SHP77 (cell line): ENCODE results near the gene GRIN3A.

Experiments
- DNase-seq, 2 experiments: peaks; one replicate each; lab custom pipeline; 2025; lab: John Stamatoyannopoulos, UW

The GRIN3A gene

GRCh38 chr9:101705135-101705661 lies 33.2 kb downstream of the GRIN3A start:
- DNase-seq: peak; percentile 75 to 84

GRCh38 chr9:101702257-101702656 lies 36.2 kb downstream of the GRIN3A start:
- no peak for DNase-seq

GRCh38 chr9:101693546-101694336 lies 44.7 kb downstream of the GRIN3A start:
- no peak for DNase-seq

GRCh38 chr9:101691657-101692056 lies 46.8 kb downstream of the GRIN3A start:
- DNase-seq: no peak

GRCh38 chr9:101689039-101689438 lies 49.4 kb downstream of the GRIN3A start:
- DNase-seq: no peak

- DNase-seq: no peak
Measured at GRCh38 chr9:101684665-101685064, 53.8 kb downstream of the GRIN3A start.

GRCh38 chr9:101683236-101683635 lies 55.2 kb downstream of the GRIN3A start:
- no peak for DNase-seq

- no peak for DNase-seq
Measured at GRCh38 chr9:101677861-101678260, 60.6 kb downstream of the GRIN3A start.

GRCh38 chr9:101675341-101675740 lies 63.1 kb downstream of the GRIN3A start:
- no peak for DNase-seq

GRCh38 chr9:101674165-101674564 lies 64.3 kb downstream of the GRIN3A start:
- DNase-seq: no peak

GRCh38 chr9:101673642-101674041 lies 64.8 kb downstream of the GRIN3A start:
- DNase-seq: no peak

- DNase-seq: no peak
Measured at GRCh38 chr9:101671567-101671966, 66.9 kb downstream of the GRIN3A start.

GRCh38 chr9:101668421-101668820 lies 70.0 kb downstream of the GRIN3A start:
- DNase-seq: no peak

GRCh38 chr9:101664453-101664852 lies 74.0 kb downstream of the GRIN3A start:
- DNase-seq: no peak

- no peak for DNase-seq
Measured at GRCh38 chr9:101652601-101653175, 85.8 kb downstream of the GRIN3A start.

- DNase-seq: no peak
Measured at GRCh38 chr9:101650142-101650541, 88.3 kb downstream of the GRIN3A start.

GRCh38 chr9:101648493-101648892 lies 90.0 kb downstream of the GRIN3A start:
- no peak for DNase-seq

GRCh38 chr9:101639785-101640665 lies 98.4 kb downstream of the GRIN3A start:
- no peak for DNase-seq

GRCh38 chr9:101639311-101639710 lies 99.1 kb downstream of the GRIN3A start:
- DNase-seq: no peak

- DNase-seq: no peak
Measured at GRCh38 chr9:101636247-101636646, 102.2 kb downstream of the GRIN3A start.

GRCh38 chr9:101635473-101635872 lies 103.0 kb downstream of the GRIN3A start:
- no peak for DNase-seq

GRCh38 chr9:101634741-101635409 lies 103.6 kb downstream of the GRIN3A start:
- no peak for DNase-seq
